SKM-1 (cell line): Measurements from ENCODE around the gene IL23A.
A peak's percentile ranks its signal among the peaks of the same experiment; 100 is the strongest.

ENCODE experiments used
- DNase-seq: peaks from one replicate; lab custom pipeline; 2025; ENCODE audit not compliant: unreplicated experiment; lab: John Stamatoyannopoulos, UW

IL23A gene

DNA sequence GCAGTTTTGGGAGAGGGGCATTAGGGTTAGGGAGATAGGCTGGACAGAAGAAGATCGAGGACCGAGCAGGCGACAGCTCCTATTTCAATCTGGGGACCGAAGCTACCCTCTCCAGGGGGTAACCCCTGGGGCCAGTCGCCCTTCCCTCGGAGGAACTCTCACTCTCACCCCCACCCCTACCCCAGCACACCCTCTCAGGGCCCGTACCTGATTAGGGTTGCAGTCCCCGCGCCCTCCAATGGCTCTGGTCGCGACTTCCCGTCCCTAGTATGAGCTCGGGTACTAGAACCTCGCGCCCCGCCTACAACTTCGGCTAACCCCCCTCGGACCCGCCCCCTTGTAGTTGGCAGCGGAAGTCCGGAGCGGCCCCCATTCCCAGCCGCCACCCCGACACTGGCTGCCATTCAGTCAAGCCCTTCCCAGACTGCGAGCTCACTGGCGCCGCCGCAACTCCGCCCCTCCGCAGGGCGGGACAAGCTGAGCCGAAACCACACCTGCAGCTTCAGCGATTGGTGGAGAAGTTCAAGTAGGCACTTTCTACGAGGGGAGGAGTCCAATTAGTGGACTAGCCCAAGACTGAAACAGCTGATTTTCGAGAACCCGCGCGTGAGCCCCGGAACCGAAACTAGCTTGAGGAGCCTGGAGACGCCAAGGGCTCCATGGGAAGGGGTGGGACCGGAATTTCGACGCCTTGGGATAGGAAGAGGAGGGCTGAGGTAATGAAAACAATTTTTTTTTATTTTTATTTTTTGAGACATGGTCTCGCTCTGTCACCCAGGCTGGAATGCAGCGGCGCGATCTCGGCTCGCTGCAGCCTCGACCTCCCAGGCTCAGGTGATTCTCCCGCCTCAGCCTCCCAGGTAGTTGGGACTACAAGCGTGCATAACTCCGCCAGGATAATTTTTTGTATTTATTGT, 21.4 kb downstream of the IL23A start, which contains the start of gene STAT2:
Gene STAT2 (minus strand): TSS at position 257 of the 917 bp plus-strand sequence. CDS start 3,536 bp downstream, outside the sequence.
- DNase-seq = peak; percentile 93

DNA sequence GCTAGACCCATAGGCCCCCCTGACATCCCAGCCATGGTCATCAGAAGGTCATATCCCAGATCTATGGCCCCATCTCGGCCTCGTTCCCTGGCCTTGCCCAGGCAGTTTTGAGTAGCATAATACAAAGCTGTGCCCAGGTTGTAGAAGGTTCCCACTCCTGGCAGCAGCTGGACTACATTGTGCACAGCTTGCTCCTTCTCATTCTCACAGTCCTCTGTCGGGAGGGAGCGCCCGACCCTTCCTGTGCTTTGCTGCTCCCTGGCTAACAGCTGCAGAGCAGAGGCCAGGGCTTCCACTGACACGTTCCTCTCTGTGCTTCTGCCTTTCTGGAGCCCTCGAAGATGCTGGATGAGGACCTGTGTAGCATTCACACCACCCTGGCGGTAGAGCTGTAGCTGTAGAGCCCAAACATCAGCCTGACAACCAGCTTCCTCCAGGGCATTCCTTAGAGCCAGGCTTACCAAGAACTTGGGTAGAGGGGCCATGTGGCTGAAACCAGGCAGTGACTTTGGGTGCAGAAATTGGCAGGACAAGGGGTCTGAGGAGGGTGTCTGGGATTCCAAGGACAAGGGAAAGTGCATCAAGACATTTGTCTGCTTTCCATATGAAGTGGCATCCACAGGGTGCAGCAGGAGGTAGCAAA, 22.9 kb downstream of the IL23A start:
- DNase-seq = no peak

DNA sequence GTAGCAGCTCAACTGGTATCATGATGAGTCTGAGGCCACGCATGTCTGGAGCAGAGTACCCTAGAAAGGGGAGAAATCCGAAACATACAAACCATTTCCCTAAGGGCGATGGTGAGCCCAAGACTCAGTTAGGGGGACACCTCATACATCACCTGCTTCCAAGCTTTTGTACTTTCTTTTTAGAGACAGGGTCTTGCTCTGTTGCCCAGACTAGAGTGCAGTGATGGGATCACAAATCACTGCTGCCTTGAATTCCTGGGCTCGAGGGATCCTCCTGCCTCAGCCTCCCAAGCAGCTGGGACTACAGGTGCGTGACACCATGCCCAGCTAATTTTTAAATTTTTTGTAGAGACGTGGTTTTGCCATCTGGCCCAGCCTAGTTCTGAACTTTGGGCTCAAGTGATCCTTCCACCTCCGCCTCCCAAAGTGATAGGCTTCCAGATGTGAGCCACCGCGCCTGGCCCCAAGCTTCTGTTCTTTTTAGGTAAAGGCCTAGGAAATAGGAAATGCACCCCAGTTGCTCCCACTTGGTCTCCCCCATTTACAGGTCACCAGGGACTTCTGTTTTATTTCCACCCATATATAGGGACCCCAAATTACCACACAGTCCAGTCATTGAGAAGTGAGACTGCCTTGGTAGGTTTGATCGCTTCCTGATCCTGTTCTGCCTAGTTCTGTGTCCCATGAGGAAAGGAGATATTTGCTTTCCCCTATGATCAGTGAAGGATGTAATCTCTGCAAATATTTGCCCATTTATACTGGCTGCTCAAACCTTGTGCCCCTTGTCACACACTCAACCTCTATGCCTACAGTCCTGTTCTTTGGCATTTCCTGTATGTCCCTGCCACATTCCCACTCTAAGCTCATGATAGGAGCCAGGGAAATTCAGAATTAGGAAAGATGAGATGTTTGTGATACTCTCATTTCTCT, 23.7 kb downstream of the IL23A start, which contains the start of gene APOF:
Gene APOF (minus strand): TSS at position 728 of the 930 bp plus-strand sequence. CDS start 112 bp downstream, at position 616.
- no peak for DNase-seq

DNA sequence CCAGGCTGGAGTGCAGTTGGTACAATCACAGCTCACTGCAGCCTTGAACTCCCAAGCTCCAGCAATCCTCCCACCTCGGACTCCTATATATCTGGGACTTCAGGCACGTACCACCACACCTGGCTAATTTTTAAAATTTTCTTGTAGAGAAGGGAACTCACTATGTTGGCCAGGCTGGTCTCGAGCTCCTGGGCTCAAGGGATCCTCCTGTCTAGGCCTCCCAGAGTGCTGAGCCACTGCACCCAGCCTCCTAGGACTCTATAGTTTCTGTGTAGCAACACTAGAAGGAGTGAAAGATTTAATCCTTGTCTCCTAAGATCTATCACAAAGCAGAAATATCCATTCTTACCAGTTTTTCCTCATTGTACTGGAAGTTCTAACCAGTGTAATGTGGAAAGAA, 28.3 kb downstream of the IL23A start:
- no peak for DNase-seq

DNA sequence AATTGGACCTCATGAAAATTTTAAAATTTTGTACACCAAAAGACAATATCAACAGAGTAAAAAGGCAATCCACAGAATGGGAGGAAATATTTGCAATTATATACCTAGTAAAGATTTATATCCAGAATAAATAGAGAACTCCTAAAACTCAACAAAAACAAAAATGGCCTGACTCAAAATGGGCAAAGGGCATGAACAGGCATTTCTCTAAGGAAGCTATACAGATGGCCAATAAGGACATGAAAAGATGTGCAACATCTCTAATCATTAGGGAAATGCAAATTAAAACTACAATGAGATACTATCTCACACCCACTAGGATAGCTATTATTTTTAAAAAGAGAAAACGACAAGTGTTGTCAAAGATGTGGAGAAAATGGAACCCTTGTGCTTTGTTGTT, 34.8 kb downstream of the IL23A start:
- no peak for DNase-seq

DNA sequence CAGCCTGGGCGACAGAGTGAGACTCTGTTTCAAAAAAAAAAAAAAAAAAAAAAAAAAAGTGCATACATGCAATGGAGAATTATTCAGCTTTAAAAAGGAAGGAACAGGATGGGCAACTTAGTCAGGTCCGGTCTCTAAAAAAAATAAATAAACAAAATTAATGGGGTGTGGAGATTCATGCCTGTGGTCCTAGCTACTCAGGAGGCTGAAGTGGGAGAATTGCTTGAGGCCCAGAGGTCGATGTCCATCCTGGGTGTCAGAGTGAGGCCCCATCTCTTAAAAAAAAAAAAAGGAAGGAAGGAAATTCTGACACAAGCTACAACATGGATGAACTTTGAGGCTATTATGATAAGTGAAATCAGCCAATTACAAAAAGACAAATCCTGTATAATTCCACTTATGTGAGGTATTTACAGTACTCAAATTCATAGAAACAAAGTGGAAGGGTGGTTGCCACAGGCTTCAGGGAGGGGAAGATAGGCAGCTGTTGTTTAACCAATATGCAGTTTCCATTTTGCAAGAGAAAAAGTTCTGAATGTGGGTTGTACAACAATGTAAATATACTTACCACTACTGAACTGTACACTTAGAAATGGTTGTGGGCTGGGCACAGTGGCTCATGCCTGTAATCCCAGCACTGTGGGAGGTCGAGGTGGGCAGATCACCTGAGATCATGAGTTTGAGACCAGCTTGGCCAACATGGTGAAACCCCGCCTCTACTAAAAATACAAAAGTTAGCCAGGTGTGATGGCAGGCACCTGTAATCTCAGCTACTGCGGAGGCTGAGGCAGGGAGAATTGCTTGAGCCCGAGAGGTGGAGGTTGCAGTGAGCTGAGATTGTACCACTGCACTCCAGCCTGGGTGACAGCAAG, 36.3 kb downstream of the IL23A start:
- DNase-seq = no peak

DNA sequence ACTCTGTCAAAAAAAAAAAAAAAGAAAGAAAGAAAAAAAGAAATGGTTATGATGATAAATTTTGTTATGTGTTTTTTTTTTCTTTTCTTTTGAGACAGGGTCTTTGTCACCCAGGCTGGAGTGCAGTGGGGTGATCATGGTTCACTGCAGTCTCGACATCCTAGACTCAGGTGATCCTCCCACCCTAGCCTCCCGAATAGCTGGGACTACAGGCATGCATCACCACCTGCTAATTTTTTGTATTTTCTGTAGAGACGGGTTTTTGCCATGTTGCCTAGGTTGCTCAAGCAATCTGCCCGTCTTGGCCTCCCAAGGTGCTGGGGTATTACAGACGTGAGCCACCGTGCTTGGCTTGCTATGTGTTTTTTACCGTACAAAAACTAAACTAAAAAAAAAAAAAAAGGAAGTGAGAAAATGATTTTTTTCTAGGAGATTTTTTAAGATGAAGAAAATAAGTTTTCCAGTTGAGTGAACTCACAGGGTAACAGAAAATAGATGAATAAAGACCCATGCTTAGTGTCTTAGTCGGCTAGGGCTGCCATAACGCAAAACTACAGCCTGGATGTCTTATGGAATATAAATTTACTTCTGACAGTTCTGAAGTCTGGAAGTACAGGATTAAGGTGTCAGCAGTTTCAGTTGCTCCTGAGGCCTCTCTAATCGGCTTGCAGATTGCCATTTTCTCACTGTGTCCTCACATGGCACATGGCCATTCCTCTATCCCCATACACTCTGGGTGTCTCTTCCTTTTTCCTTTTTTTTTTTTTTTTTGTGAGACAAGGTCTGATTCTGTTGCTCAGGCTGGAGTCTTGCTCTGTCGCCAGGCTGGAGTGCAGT, 37.1 kb downstream of the IL23A start:
- no peak for DNase-seq

DNA sequence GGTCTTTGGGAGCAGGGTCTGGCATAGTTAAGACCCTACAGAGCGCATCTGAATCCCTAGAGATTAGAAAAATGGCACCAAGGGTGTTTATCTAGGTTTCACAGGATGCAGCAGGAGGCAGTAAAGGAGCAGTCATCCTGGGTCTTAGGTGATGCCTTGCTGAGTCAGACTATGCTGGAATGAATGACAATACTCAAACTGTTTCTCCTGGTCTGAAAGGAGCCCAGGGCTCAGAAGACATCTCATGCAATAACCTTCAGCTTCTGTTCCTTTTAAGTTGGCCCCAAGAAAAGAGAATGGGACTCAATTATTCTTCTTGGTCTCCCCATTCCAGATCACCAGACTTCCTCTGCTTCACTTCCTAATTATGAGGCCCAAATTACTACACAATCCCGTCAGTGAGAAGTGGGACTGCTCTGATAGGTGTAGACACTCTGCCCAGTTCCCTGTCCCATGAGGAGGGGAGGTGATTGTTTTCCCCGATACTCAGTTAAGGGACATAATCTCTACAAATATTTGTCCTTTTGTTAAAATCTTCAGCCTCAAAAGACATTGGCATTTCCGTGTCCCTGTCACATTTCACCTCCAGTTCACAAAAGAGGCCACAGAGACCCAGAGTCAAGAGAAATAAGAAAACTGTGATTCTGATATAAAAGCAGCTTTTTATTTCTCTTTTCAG, 38.8 kb downstream of the IL23A start:
- no peak for DNase-seq

DNA sequence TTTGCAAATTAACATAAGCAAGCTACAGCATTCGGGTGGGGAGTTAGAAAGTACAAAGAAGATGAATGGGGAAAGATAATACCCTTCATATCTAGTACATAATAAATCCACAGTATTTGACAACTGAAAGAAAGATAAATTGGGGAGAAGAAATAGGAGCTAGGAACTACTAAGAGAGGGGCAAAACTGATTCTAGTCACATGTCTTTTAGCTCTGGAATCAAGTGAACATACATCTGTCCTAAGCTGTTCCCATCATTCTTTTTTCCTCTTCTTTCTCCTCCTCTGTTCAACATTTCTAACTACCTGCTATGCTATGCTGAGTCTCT, 39.3 kb downstream of the IL23A start:
- DNase-seq = no peak

DNA sequence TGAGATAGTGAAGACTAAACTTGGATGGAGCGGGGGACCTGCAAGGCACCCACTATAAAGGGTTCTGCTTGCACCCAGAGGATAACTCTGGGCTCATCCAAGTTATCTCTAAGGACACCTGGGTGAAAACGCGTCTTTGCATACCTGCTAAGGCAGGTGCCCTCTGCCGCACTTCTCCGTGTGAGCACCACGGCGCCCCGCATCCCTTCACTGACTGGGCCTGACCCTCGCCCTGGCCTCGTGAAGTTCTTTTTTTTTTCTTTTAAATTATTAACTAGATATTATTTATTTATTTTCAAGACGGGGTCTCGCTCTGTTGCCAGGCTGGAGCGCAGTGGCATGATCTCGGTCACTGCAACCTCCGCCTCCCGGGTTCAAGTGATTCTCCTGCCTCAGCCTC, 43.9 kb downstream of the IL23A start:
- DNase-seq = no peak

DNA sequence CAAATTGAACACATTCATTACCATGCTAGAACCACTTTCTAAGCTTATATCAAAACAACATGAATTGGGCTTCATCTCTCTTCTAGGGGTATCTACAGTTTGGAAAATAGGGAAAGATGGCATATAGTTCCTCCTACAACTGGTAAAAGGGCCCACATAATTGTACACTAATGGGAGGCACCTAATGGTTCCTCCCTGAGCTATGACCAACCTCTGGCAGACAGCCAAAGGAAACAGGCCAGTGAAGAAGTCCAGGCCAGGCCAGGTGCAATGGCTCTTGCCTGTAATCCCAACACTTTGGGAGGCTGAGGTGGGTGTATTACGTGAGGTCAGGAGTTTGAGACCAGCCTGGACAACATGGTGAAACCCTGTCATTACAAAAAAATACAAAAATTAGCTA, 47.2 kb downstream of the IL23A start:
- no peak for DNase-seq

DNA sequence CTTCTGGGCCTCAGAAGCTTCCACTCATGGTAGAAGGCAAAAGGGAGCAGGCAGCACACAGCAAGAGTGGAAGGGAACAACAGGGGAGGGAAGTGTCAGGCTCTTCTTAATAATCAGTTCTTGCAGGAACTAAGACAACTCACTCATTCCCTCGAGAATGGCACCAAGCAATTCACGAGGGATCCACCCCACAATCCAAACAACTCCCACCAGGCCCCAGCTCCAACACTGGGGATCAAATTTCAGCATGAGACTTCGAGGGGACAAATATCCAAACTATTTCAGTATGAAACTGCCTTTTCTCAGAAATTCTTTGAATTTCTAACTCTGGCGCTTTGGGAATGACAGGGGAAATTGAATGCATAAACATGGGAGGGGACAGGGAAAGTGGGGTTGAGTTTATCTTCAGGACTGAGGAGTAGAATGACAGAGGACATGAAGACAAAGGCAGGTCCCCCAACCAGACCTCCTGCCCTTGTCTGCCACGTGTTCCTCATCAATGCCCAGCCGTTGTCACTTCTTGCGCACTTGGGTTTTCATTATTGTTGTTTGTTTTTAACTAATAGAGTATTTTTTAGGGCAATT, 48.6 kb downstream of the IL23A start:
- DNase-seq = no peak

DNA sequence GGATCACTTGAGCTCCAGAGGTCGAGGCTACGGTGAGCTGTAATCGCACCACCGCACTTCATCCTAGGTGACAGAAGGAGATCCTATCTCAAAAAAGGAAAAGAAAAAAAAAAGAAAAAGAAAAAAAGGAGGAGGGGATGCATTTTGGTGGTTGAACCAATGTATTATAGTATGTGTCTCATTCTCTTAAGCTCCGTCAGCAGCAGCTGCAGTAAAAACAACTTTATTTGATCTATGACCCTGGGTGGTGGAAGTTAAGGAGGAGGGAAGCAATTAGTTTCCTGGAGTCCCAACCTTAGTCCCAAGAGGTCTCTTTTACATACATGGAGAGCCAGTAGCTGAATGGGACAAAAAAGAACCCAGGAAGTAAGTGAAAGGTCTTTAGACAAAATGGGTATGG, 50.7 kb downstream of the IL23A start:
- no peak for DNase-seq
